ENCODE data around the gene KRTAP22-2. TPM values are rescaled to one million over a fixed set of nuclear protein-coding genes. Genes with fewer than 3 reads are reported as not detected.

KRTAP22-2 gene
- polyA plus RNA-seq (2013, experiment 1 of 2): not detected
- not detected for polyA plus RNA-seq (2013, experiment 2 of 2)

DNA sequence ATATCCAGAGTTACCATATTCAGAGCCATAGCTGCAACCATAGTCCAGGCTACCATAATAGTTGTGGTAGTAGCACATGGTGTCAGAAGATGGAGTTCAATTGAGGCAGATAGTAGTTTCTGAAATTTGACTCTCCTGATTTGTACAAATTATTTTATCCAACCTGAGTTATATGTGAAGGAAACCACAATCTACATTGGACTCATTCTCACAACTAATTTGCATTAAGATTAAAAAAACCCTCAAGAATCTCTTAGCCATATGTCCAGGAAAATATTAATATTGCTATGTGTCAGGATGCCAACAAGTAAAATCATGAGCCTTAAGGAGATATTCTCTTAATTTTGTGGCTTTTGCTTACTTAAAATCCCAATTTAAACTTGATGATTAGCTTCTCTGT lies at the start of gene KRTAP22-2:
Gene KRTAP22-2, minus strand, starts transcription at position 101 of the 400 bp plus-strand sequence.
- Histone ChIP-seq H3K18ac (ENCODE audit: low read length) (no peak within 1 kb of the TSS), H2BK15ac (ENCODE audit: low read length) (no peak within 1 kb of the TSS), H2AFZ (ENCODE audit: low read length) (no peak within 1 kb of the TSS), H3K9me3 (replicated peaks in 1 of 2; ENCODE audit: control insufficient read depth in 2 of 2, insufficient read depth in 1 of 2, low read depth in 1 of 2, low read length in 2 of 2) (no peaks in the 10 kb centered on the region), H3K36me3 (replicated peaks in 1 of 2; ENCODE audit: control insufficient read depth in 2 of 2, insufficient read depth in 2 of 2, low read length in 2 of 2) (no peaks in the 10 kb centered on the region), H3K4me2 (ENCODE audit: insufficient read depth, low read length, poor library complexity, severe bottlenecking) (no peak within 1 kb of the TSS), H3K4ac (ENCODE audit: low read length) (no peak within 1 kb of the TSS), H3K23ac (ENCODE audit: low read depth, low read length, poor library complexity) (no peak within 1 kb of the TSS), H3K27me3 (ENCODE audit: control insufficient read depth in 3 of 3, insufficient read depth in 3 of 3, low read depth in 1 of 3, low read length in 3 of 3) (no peaks in the 10 kb centered on the region), H3K27ac (replicated peaks; ENCODE audit: low read length) (no peak within 1 kb of the TSS), H2BK12ac (ENCODE audit: low read length) (no peak within 1 kb of the TSS), H3K4me1 (ENCODE audit: control insufficient read depth in 2 of 2, insufficient read depth in 1 of 2, low read depth in 1 of 2, low read length in 2 of 2) (no peaks in the 10 kb centered on the region), H2BK120ac (ENCODE audit: low read depth, low read length) (no peak within 1 kb of the TSS), H3K14ac (ENCODE audit: low read length) (no peak within 1 kb of the TSS), H4K8ac (ENCODE audit: low read depth, low read length) (no peak within 1 kb of the TSS), H3K79me1 (ENCODE audit: low read depth, low read length) (no peaks in the 10 kb centered on the region), H4K91ac (ENCODE audit: low read depth, low read length, poor library complexity) (no peak within 1 kb of the TSS), H3K9ac (ENCODE audit: low read depth, low read length, poor library complexity) (no peak within 1 kb of the TSS), H2BK5ac (ENCODE audit: low read length) (no peak within 1 kb of the TSS), H2AK5ac (ENCODE audit: low read depth, low read length) (no peak within 1 kb of the TSS), H3K4me3 (ENCODE audit: low read length in 2 of 2) (no peak within 1 kb of the TSS)
- DNase-seq (ENCODE audit: low spot score): no peak

DNA sequence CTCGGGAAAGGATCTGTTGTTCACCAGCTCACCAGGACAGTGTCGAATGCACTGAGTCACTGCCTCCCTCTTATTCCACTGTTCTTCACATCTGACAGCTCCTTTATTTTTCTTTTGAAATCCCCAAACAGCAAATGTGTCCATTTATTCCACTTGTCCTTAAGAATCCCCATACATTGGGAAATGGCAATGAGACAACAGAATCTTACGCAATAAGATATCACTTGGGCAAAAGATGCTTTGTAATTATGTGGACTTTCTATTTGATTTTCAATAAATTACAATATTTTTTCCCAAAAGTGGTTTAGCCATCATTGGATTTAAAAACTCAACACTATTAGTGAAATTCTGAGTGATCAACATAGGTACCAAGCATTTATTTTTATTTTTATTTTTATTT lies 48.5 kb upstream of the KRTAP22-2 start:
- Histone ChIP-seq H3K27ac (replicated peaks; ENCODE audit: low read length) (no peak overlapping the region), H3K23ac (ENCODE audit: low read depth, low read length, poor library complexity) (no peak overlapping the region), H2BK5ac (ENCODE audit: low read length) (no peak overlapping the region), H3K4me3 (ENCODE audit: low read length in 2 of 2) (no peak overlapping the region), H2AFZ (ENCODE audit: low read length) (no peak overlapping the region), H3K9me3 (replicated peaks in 1 of 2; ENCODE audit: control insufficient read depth in 2 of 2, insufficient read depth in 1 of 2, low read depth in 1 of 2, low read length in 2 of 2) (no peaks in the 10 kb centered on the region), H3K79me1 (ENCODE audit: low read depth, low read length) (no peaks in the 10 kb centered on the region), H3K4me2 (ENCODE audit: insufficient read depth, low read length, poor library complexity, severe bottlenecking) (no peak overlapping the region), H2BK120ac (ENCODE audit: low read depth, low read length) (no peak overlapping the region), H2BK12ac (ENCODE audit: low read length) (no peak overlapping the region), H2BK15ac (ENCODE audit: low read length) (no peak overlapping the region), H3K14ac (ENCODE audit: low read length) (no peak overlapping the region), H4K91ac (ENCODE audit: low read depth, low read length, poor library complexity) (no peak overlapping the region), H3K4ac (ENCODE audit: low read length) (no peak overlapping the region), H3K4me1 (ENCODE audit: control insufficient read depth in 2 of 2, insufficient read depth in 1 of 2, low read depth in 1 of 2, low read length in 2 of 2) (no peaks in the 10 kb centered on the region), H3K18ac (ENCODE audit: low read length) (no peak overlapping the region), H2AK5ac (ENCODE audit: low read depth, low read length) (no peak overlapping the region), H3K27me3 (ENCODE audit: control insufficient read depth in 3 of 3, insufficient read depth in 3 of 3, low read depth in 1 of 3, low read length in 3 of 3) (no peaks in the 10 kb centered on the region), H3K9ac (ENCODE audit: low read depth, low read length, poor library complexity) (no peak overlapping the region), H4K8ac (ENCODE audit: low read depth, low read length) (no peak overlapping the region), H3K36me3 (replicated peaks in 1 of 2; ENCODE audit: control insufficient read depth in 2 of 2, insufficient read depth in 2 of 2, low read length in 2 of 2) (no peaks in the 10 kb centered on the region)
- WGBS, 2 donors (ENCODE audit: extremely low coverage in 2 of 2, insufficient read length in 2 of 2, insufficient replicate concordance in 1 of 2): no CpG with 5 or more reads among the region's 3 CpGs
- DNase-seq (ENCODE audit: low spot score): no peak

GRCh38 chr21:30634906-30635305 lies 44.7 kb upstream of the KRTAP22-2 start, which contains the start of gene KRTAP20-2:
KRTAP20-2 (plus strand) TSS chr21:30635206; CDS start chr21:30635264, 58 bp downstream.
- Histone ChIP-seq H3K36me3 (replicated peaks in 1 of 2; ENCODE audit: control insufficient read depth in 2 of 2, insufficient read depth in 2 of 2, low read length in 2 of 2) (no peaks in the 10 kb centered on the region), H3K4me2 (ENCODE audit: insufficient read depth, low read length, poor library complexity, severe bottlenecking) (no peak within 1 kb of the TSS), H3K79me1 (ENCODE audit: low read depth, low read length) (no peaks in the 10 kb centered on the region), H2BK15ac (ENCODE audit: low read length) (no peak within 1 kb of the TSS), H2BK5ac (ENCODE audit: low read length) (no peak within 1 kb of the TSS), H3K4me3 (ENCODE audit: low read length in 2 of 2) (no peak within 1 kb of the TSS), H2AK5ac (ENCODE audit: low read depth, low read length) (no peak within 1 kb of the TSS), H2BK120ac (ENCODE audit: low read depth, low read length) (no peak within 1 kb of the TSS), H3K18ac (ENCODE audit: low read length) (no peak within 1 kb of the TSS), H3K9ac (ENCODE audit: low read depth, low read length, poor library complexity) (no peak within 1 kb of the TSS), H3K4me1 (ENCODE audit: control insufficient read depth in 2 of 2, insufficient read depth in 1 of 2, low read depth in 1 of 2, low read length in 2 of 2) (no peaks in the 10 kb centered on the region), H3K4ac (ENCODE audit: low read length) (no peak within 1 kb of the TSS), H3K9me3 (replicated peaks in 1 of 2; ENCODE audit: control insufficient read depth in 2 of 2, insufficient read depth in 1 of 2, low read depth in 1 of 2, low read length in 2 of 2) (no peaks in the 10 kb centered on the region), H3K14ac (ENCODE audit: low read length) (no peak within 1 kb of the TSS), H3K23ac (ENCODE audit: low read depth, low read length, poor library complexity) (no peak within 1 kb of the TSS), H2AFZ (ENCODE audit: low read length) (no peak within 1 kb of the TSS), H4K8ac (ENCODE audit: low read depth, low read length) (no peak within 1 kb of the TSS), H4K91ac (ENCODE audit: low read depth, low read length, poor library complexity) (no peak within 1 kb of the TSS), H3K27me3 (ENCODE audit: control insufficient read depth in 3 of 3, insufficient read depth in 3 of 3, low read depth in 1 of 3, low read length in 3 of 3) (no peaks in the 10 kb centered on the region), H3K27ac (replicated peaks; ENCODE audit: low read length) (no peak within 1 kb of the TSS), H2BK12ac (ENCODE audit: low read length) (no peak within 1 kb of the TSS)
- no peak for DNase-seq (ENCODE audit: low spot score)
- no CpG with 5 or more reads among the region's 1 CpG for WGBS, 2 donors (ENCODE audit: extremely low coverage in 2 of 2, insufficient read length in 2 of 2, insufficient replicate concordance in 1 of 2)

GRCh38 chr21:30629200-30629599 lies 39.0 kb upstream of the KRTAP22-2 start:
- H2BK5ac ChIP-seq (ENCODE audit: low read length): no peak overlapping the region
- no peak overlapping the region for H2BK120ac ChIP-seq (ENCODE audit: low read depth, low read length)
- no peak overlapping the region for H3K23ac ChIP-seq (ENCODE audit: low read depth, low read length, poor library complexity)
- no peaks in the 10 kb centered on the region for H3K27me3 ChIP-seq (ENCODE audit: control insufficient read depth in 3 of 3, insufficient read depth in 3 of 3, low read depth in 1 of 3, low read length in 3 of 3)
- H3K4me1 ChIP-seq (ENCODE audit: control insufficient read depth in 2 of 2, insufficient read depth in 1 of 2, low read depth in 1 of 2, low read length in 2 of 2): no peaks in the 10 kb centered on the region
- H3K4ac ChIP-seq (ENCODE audit: low read length): no peak overlapping the region
- no peak overlapping the region for H4K8ac ChIP-seq (ENCODE audit: low read depth, low read length)
- no CpG with 5 or more reads among the region's 1 CpG for WGBS, 2 donors (ENCODE audit: extremely low coverage in 2 of 2, insufficient read length in 2 of 2, insufficient replicate concordance in 1 of 2)
- H3K36me3 ChIP-seq (replicated peaks in 1 of 2; ENCODE audit: control insufficient read depth in 2 of 2, insufficient read depth in 2 of 2, low read length in 2 of 2): no peaks in the 10 kb centered on the region
- H2AFZ ChIP-seq (ENCODE audit: low read length): no peak overlapping the region
- H3K14ac ChIP-seq (ENCODE audit: low read length): no peak overlapping the region
- no peaks in the 10 kb centered on the region for H3K79me1 ChIP-seq (ENCODE audit: low read depth, low read length)
- no peak overlapping the region for H3K27ac ChIP-seq (replicated peaks; ENCODE audit: low read length)
- no peak overlapping the region for H3K18ac ChIP-seq (ENCODE audit: low read length)
- H4K91ac ChIP-seq (ENCODE audit: low read depth, low read length, poor library complexity): no peak overlapping the region
- H3K9ac ChIP-seq (ENCODE audit: low read depth, low read length, poor library complexity): no peak overlapping the region
- no peak for DNase-seq (ENCODE audit: low spot score)
- H2BK15ac ChIP-seq (ENCODE audit: low read length): no peak overlapping the region
- H3K4me2 ChIP-seq (ENCODE audit: insufficient read depth, low read length, poor library complexity, severe bottlenecking): no peak overlapping the region
- H3K9me3 ChIP-seq (replicated peaks in 1 of 2; ENCODE audit: control insufficient read depth in 2 of 2, insufficient read depth in 1 of 2, low read depth in 1 of 2, low read length in 2 of 2): peaks cover 0 to 2% of the 10 kb centered on the region in 2 donors
- no peak overlapping the region for H3K4me3 ChIP-seq (ENCODE audit: low read length in 2 of 2)
- no peak overlapping the region for H2BK12ac ChIP-seq (ENCODE audit: low read length)
- H2AK5ac ChIP-seq (ENCODE audit: low read depth, low read length): no peak overlapping the region
